GM12873 (cell line): ENCODE results near the gene SDF2L1.

ENCODE experiments used
- TF ChIP-seq, protein P1 (sequence below): IDR thresholded peaks from 2 replicates; pipeline ENCODE4 v1.5.1; 2012; ENCODE audit warnings: low read depth, mild to moderate bottlenecking, moderate library complexity, low read length, control low read depth; ENCODE audit not compliant: insufficient read depth; ENCODE audit errors: missing control alignments

SDF2L1 gene

DNA sequence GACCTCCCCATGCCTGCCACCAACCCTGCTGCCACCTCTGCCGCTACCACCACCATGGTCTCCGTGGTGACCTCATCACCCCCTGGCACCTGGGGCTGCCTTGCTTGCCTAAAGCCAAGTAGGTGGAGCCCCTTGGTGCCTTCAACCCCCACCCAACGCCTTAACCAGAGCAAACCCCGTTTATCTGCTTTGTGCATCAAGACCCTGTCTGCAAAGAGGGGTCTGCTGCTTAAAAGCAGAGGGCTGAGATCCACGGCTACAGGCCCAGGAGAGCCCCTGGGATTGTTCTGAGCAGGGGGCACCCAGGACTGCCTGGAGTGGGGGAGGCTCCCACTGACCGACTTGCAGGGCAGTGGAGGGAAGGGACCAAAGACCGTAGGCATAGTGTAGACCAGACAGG, 18.8 kb downstream of the SDF2L1 start:
- TF ChIP-seq, protein P1, sequence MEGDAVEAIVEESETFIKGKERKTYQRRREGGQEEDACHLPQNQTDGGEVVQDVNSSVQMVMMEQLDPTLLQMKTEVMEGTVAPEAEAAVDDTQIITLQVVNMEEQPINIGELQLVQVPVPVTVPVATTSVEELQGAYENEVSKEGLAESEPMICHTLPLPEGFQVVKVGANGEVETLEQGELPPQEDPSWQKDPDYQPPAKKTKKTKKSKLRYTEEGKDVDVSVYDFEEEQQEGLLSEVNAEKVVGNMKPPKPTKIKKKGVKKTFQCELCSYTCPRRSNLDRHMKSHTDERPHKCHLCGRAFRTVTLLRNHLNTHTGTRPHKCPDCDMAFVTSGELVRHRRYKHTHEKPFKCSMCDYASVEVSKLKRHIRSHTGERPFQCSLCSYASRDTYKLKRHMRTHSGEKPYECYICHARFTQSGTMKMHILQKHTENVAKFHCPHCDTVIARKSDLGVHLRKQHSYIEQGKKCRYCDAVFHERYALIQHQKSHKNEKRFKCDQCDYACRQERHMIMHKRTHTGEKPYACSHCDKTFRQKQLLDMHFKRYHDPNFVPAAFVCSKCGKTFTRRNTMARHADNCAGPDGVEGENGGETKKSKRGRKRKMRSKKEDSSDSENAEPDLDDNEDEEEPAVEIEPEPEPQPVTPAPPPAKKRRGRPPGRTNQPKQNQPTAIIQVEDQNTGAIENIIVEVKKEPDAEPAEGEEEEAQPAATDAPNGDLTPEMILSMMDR, result no peak

DNA sequence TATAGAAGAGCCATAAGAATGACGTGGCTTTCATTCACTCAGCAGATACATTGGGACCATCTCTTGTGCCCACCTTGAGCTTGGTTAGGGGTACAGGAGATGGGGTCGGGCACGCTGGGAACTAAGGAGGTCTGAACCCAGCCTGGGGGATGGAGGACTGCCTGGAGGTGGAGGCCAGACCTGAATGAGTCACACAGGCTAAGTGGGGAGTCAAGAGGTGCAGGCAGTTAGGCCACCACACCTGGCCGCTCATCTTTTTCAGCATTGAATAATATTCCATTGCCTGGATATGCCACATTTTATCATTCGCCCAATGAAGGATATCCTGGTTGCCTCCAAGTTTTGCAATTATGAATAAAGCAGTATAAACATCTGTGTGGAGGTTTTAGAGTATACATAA, 19.9 kb downstream of the SDF2L1 start:
- TF ChIP-seq, protein P1, result no peak

DNA sequence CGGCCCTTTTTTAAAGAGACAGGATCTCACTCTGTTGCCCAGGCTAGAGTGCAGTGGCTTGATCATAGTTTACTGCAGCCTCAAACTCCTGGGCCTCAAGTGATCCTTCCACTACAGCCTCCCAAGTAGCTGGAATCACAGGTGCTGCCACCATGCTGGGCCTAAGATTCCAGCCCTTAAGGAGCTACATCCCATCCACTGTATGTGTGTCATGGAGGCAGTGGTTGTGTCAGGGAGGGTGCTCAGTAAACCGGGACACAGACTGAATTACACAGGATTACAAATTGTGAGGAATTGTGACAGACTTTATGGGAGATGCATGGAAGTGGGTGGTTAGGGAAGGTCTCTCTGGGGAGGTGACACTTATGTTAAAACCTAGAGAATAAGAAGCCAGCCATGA, 21.6 kb downstream of the SDF2L1 start:
- TF ChIP-seq, protein P1, result no peak

- TF ChIP-seq, protein P1, result no peak
These were observed 23.1 kb downstream of the SDF2L1 start for GRCh38 chr22:21665047-21665851.

- TF ChIP-seq, protein P1, result no peak
These were observed 24.7 kb downstream of the SDF2L1 start for GRCh38 chr22:21666786-21667185.

DNA sequence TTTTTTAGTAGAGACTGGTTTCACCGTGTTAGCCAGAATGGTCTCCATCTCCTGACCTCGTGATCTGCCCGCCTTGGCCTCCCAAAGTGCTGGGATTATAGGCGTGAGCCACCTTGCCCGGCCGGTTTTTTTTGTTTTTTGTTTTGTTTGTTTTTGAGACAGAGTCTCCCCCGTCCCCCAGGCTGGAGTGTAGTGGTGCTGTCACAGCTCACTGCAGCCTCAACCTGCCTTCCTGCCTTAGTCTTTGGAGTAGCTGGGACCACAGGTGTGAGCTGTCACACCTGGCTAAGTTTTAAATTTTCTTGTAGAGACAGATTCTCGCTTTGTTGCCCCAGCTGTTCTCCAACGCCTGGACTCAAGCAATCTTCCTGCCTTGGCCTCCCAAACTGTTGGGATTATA, 26.9 kb downstream of the SDF2L1 start:
- TF ChIP-seq, protein P1, result no peak

- TF ChIP-seq, protein P1, result no peak
These were observed 30.1 kb downstream of the SDF2L1 start for GRCh38 chr22:21672107-21672629.
